Caco-2 (cell line): Measurements from ENCODE around the gene GATAD2B. TPM values are rescaled to one million over a fixed set of nuclear protein-coding genes. Genes with fewer than 3 reads are reported as not detected.
"Not testable (repeated sequence)": the region's sequence is repeated elsewhere in the genome, so short reads cannot be mapped to it uniquely, and the experiment has no call there.

Experiments used
- BruUV-seq: library from RNA; stranded (reverse); fragments of 400-500 nt; replicated peaks from 2 replicates; lab custom pipeline; 2021; lab: Mats Ljungman, UMichigan
- CTCF ChIA-PET: fragments of 300-600 bp; sonication (Branson Sonifier 250); formaldehyde crosslinking; loops from one replicate; lab custom pipeline; 2022; ENCODE audit warnings: antibody characterized with exemption; lab: Charles Lee
- POLR2A ChIA-PET: fragments of 300-600 bp; sonication (Branson Sonifier 250); formaldehyde crosslinking; loops from one replicate; lab custom pipeline; 2022; ENCODE audit warnings: antibody characterized with exemption; lab: Charles Lee
- DNase-seq, 2 experiments: peaks; one replicate each; pipeline versions ENCODE4 v3.0.0 to v3.0.0-alpha.2; 2020 to 2022
- H3K27me3 ChIP-seq: replicated peaks from 2 replicates; pipeline ENCODE4 v1.6.0; 2011; ENCODE audit warnings: low read length; ENCODE audit not compliant: control insufficient read depth, insufficient read depth
- H3K36me3 ChIP-seq: 2 replicates; pipeline ENCODE4 v1.5.1; 2011; ENCODE audit warnings: low read length; ENCODE audit not compliant: control insufficient read depth, insufficient read depth
- H3K4me1 ChIP-seq: fragments of 250-450 bp; sonication (Bioruptor Pico); 2 replicates; pipeline ENCODE4 v1.5.1; 2020; ENCODE audit warnings: mild to moderate bottlenecking
- H3K4me3 ChIP-seq: 2 replicates; pipeline ENCODE4 v1.5.1; 2011; ENCODE audit warnings: low read depth, mild to moderate bottlenecking, control low read depth, low read length
- H3K9me3 ChIP-seq: fragments of 250-450 bp; sonication (Bioruptor Pico); 2 replicates; pipeline ENCODE4 v1.5.1; 2020; ENCODE audit warnings: mild to moderate bottlenecking, moderate library complexity
- H3K27ac Mint-ChIP-seq: one replicate; pipeline ENCODE4 v1.8.0; 2022; ENCODE audit warnings: mixed read lengths; ENCODE audit not compliant: unreplicated experiment
- H3K27me3 Mint-ChIP-seq: one replicate; pipeline ENCODE4 v1.8.0; 2022; ENCODE audit warnings: mixed read lengths; ENCODE audit not compliant: insufficient read depth, unreplicated experiment
- H3K36me3 Mint-ChIP-seq: one replicate; pipeline ENCODE4 v1.8.0; 2022; ENCODE audit warnings: mild to moderate bottlenecking, mixed read lengths; ENCODE audit not compliant: insufficient read depth, unreplicated experiment
- H3K4me1 Mint-ChIP-seq: one replicate; pipeline ENCODE4 v1.8.0; 2022; ENCODE audit warnings: low read depth, mixed read lengths; ENCODE audit not compliant: unreplicated experiment
- H3K4me3 Mint-ChIP-seq: one replicate; pipeline ENCODE4 v1.8.0; 2022; ENCODE audit warnings: mild to moderate bottlenecking, moderate library complexity, mixed read lengths; ENCODE audit not compliant: unreplicated experiment
- H3K9me3 Mint-ChIP-seq: one replicate; pipeline ENCODE4 v1.8.0; 2022; ENCODE audit warnings: mixed read lengths; ENCODE audit not compliant: unreplicated experiment
- CTCF ChIP-seq, 2 experiments: fragments of 200-600 bp in 1 of 2; IDR thresholded peaks; 1 replicate in 1 of 2; 2 replicates in 1 of 2; pipeline versions ENCODE4 v1.5.1 to v1.8.0; 2011 to 2022; ENCODE audit warnings: antibody characterized with exemption in 1 of 2, control low read depth in 1 of 2, inconsistent platforms in 1 of 2, low read depth in 1 of 2, low read length in 1 of 2, mild to moderate bottlenecking in 1 of 2, moderate library complexity in 1 of 2; ENCODE audit not compliant: insufficient read depth in 1 of 2, severe bottlenecking in 1 of 2, unreplicated experiment in 1 of 2
- intact Hi-C: fragments of 100-400 bp; cut with micrococcal nuclease; formaldehyde crosslinking; loops from one replicate; pipeline ENCODE4 v1.10.0; 2022; ENCODE audit not compliant: unreplicated experiment
- total RNA-seq: library from RNA; stranded (reverse); gene quantifications from 2 replicates; pipeline ENCODE4 v1.2.3, GENCODE V29; 2022

GATAD2B gene
- total RNA-seq, 1 experiment from 2014 or later, result 38.0 TPM

- no peaks in the 10 kb centered on the region for H3K9me3 Mint-ChIP-seq
- H3K4me3 ChIP-seq, result no peak overlapping the region
- no peaks in the 10 kb centered on the region for H3K4me1 ChIP-seq
- CTCF ChIA-PET, result no interaction called here
- no peak for DNase-seq
- peaks cover 11% of the 10 kb centered on the region for H3K4me1 Mint-ChIP-seq
- H3K36me3 ChIP-seq, result no peaks in the 10 kb centered on the region
- H3K36me3 Mint-ChIP-seq, result peaks cover 13% of the 10 kb centered on the region
- no peaks in the 10 kb centered on the region for H3K27me3 Mint-ChIP-seq
- H3K27me3 ChIP-seq, result no peaks in the 10 kb centered on the region
- intact Hi-C loops, result no loop called here
- no peak overlapping the region for H3K27ac Mint-ChIP-seq
- no peak for TF ChIP-seq CTCF (IDR thresholded peaks at IDR 0.05; ENCODE audit: insufficient read depth in 1 of 2, low read depth in 1 of 2, low read length in 1 of 2, severe bottlenecking in 1 of 2, unreplicated experiment in 1 of 2)
- POLR2A ChIA-PET, result no interaction called here
- H3K4me3 Mint-ChIP-seq, result no peak overlapping the region
- no peaks in the 10 kb centered on the region for H3K9me3 ChIP-seq
- no TSS peak for BruUV-seq
These were observed 80.7 kb downstream of the GATAD2B start for GRCh38 chr1:153842006-153842471.

DNA sequence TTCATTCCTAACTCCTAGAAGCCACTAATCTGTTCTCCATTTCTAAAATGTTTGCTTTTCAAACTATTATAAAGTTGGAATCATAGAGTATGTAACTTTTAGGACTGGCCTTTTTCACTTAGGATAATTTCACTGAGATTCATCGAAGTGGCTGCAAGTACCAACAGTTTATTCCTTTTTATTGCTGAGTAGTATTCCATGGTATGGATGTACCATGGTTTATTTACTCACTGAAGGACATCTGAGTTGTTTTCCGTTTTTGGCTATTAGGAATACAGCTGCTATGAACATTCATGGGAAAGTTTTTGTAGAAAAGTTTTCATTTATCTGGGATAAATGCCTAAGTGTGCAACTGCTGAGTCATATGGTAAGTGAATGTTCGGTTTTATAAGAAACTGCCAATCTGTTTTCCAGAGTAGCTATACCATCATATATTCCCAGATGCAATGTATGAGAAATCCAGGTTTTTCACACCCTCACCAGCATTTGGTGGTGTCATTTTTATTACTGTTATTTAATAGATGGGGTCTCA is 81.2 kb downstream of the GATAD2B start:
- DNase-seq, result no peak
- H3K27me3 ChIP-seq, result no peaks in the 10 kb centered on the region
- intact Hi-C loops, result no loop called here
- TF ChIP-seq CTCF (IDR thresholded peaks at IDR 0.05; ENCODE audit: insufficient read depth in 1 of 2, low read depth in 1 of 2, low read length in 1 of 2, severe bottlenecking in 1 of 2, unreplicated experiment in 1 of 2), result no peak
- Mint-ChIP-seq H3K27me3 (no peaks in the 10 kb centered on the region), H3K4me1 (peaks cover 11% of the 10 kb centered on the region), H3K9me3 (no peaks in the 10 kb centered on the region), H3K4me3 (no peak overlapping the region), H3K27ac (no peak overlapping the region), H3K36me3 (peaks cover 17% of the 10 kb centered on the region)
- no peaks in the 10 kb centered on the region for H3K9me3 ChIP-seq
- ChIA-PET CTCF (no interaction called here), POLR2A (no interaction called here)
- no TSS peak for BruUV-seq
- no peaks in the 10 kb centered on the region for H3K4me1 ChIP-seq
- no peak overlapping the region for H3K4me3 ChIP-seq
- no peaks in the 10 kb centered on the region for H3K36me3 ChIP-seq

DNA sequence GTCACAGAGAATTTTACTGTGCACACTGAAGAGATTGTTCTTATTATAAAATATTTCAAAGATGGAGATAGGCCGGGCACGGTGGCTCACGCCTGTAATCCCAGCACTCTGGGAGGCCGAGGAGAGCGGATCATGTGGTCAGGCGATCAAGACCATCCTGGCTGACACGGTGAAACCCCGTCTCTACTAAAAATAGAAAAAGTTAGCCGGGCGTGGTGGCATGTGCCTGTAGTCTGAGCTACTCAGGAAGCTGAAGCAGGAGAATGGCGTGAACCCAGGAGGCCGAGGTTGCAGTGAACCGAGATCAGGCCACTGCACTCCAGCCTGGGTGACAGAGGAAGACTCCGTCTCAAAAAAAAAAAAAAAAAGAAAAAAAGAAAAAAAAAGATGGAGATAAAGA is 82.0 kb downstream of the GATAD2B start:
- CTCF ChIA-PET, H3K4me3 Mint-ChIP-seq, H3K4me1 Mint-ChIP-seq, H3K4me3 ChIP-seq, H3K27me3 ChIP-seq, H3K9me3 ChIP-seq, intact Hi-C loops, H3K27ac Mint-ChIP-seq, H3K9me3 Mint-ChIP-seq, H3K36me3 ChIP-seq, H3K4me1 ChIP-seq, POLR2A ChIA-PET, H3K27me3 Mint-ChIP-seq, BruUV-seq, DNase-seq: not testable (repeated sequence)
- H3K36me3 Mint-ChIP-seq, result peaks cover 13% of the 10 kb centered on the region

DNA sequence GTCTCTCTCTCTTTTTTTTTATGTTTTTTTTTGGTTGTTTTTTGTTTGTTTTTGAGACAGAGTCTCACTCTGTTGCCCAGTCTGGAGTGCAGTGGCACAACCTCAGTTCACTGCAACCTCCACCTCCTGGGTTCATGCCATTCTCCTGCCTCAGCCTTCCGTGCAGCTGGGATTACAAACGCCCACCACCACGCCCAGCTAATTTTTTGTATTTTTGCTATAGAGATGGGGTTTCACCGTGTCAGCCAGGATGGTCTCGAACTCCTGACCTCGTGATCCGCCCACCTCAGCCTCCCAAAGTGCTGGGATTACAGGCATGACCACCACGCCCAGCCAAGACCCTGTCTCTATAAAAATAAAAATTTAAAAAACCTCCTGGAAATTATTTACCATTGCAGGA is 88.8 kb downstream of the GATAD2B start:
- H3K4me3 ChIP-seq, H3K9me3 ChIP-seq, H3K9me3 Mint-ChIP-seq, CTCF ChIA-PET, H3K4me3 Mint-ChIP-seq, intact Hi-C loops, H3K4me1 Mint-ChIP-seq, H3K27me3 ChIP-seq, H3K36me3 ChIP-seq, BruUV-seq, DNase-seq, H3K27ac Mint-ChIP-seq, POLR2A ChIA-PET, H3K27me3 Mint-ChIP-seq, H3K4me1 ChIP-seq: not testable (repeated sequence)
- peaks cover 22% of the 10 kb centered on the region for H3K36me3 Mint-ChIP-seq
